PFSK-1 (cell line): ENCODE measurements around the gene CACNA1H.

ENCODE experiments used
- FOXP2 ChIP-seq: optimal IDR thresholded peaks from 2 replicates; pipeline ENCODE3; 2011; ENCODE audit warnings: borderline replicate concordance, control low read depth, inconsistent platforms; ENCODE audit not compliant: insufficient read depth; ENCODE audit errors: extremely low read length, extremely low read depth
- POLR2AphosphoS5 ChIP-seq: IDR thresholded peaks from 2 replicates; pipeline ENCODE4 v1.6.1; 2012; ENCODE audit warnings: low read depth, mild to moderate bottlenecking, control low read depth, low read length, moderate library complexity
- REST ChIP-seq, 2 experiments: IDR thresholded peaks; 2 replicates each; pipeline versions ENCODE4 v1.6.1 to v1.8.0; 2011 to 2012; ENCODE audit warnings: low read depth in 2 of 2, low read length in 2 of 2, control low read depth in 1 of 2, inconsistent platforms in 1 of 2, mild to moderate bottlenecking in 1 of 2, moderate library complexity in 1 of 2; ENCODE audit not compliant: insufficient read depth in 1 of 2
- SIN3A ChIP-seq: IDR thresholded peaks from 2 replicates; pipeline ENCODE4 v1.6.1; 2012; ENCODE audit warnings: mild to moderate bottlenecking, low read length, moderate library complexity, borderline replicate concordance; ENCODE audit not compliant: insufficient read depth
- TAF1 ChIP-seq: IDR thresholded peaks from 2 replicates; pipeline ENCODE4 v1.6.1; 2012; ENCODE audit warnings: low read length, control low read depth, borderline replicate concordance; ENCODE audit not compliant: insufficient read depth

CACNA1H gene

GRCh38 chr16:1108299-1109252 lies 44.3 kb upstream of the CACNA1H start:
- TF ChIP-seq POLR2AphosphoS5 (no peak), TAF1 (no peak), REST (IDR thresholded peaks at IDR 0.05; ENCODE audit: insufficient read depth in 1 of 2, low read depth in 2 of 2, low read length in 2 of 2) (no peak), SIN3A (no peak), FOXP2 (no peak)

- TF ChIP-seq SIN3A (no peak), REST (IDR thresholded peaks at IDR 0.05; ENCODE audit: insufficient read depth in 1 of 2, low read depth in 2 of 2, low read length in 2 of 2) (no peak), TAF1 (no peak), FOXP2 (no peak), POLR2AphosphoS5 (no peak)
Observed at GRCh38 chr16:1109648-1110047, 43.3 kb upstream of the CACNA1H start.

- TF ChIP-seq FOXP2 (no peak), REST (IDR thresholded peaks at IDR 0.05; ENCODE audit: insufficient read depth in 1 of 2, low read depth in 2 of 2, low read length in 2 of 2) (no peak), POLR2AphosphoS5 (no peak), TAF1 (no peak), SIN3A (no peak)
Observed at GRCh38 chr16:1112506-1113184, 40.3 kb upstream of the CACNA1H start.

GRCh38 chr16:1113489-1113888 lies 39.4 kb upstream of the CACNA1H start:
- TF ChIP-seq SIN3A = no peak
- TF ChIP-seq POLR2AphosphoS5 = no peak
- no peak for TF ChIP-seq TAF1
- no peak for TF ChIP-seq FOXP2
- no peak for TF ChIP-seq REST (IDR thresholded peaks at IDR 0.05; ENCODE audit: insufficient read depth in 1 of 2, low read depth in 2 of 2, low read length in 2 of 2)
